ENCODE measurements around the gene MAP1LC3A. TPM values are rescaled to one million over a fixed set of nuclear protein-coding genes. Genes with fewer than 3 reads are reported as not detected.

MAP1LC3A gene
- total RNA-seq, 1 experiment from 2014 or later = not detected

GRCh38 chr20:34522969-34523871, 35.3 kb upstream of the MAP1LC3A start:
- Histone ChIP-seq H4K20me1 (ENCODE audit: insufficient read depth) (no peaks in the 10 kb centered on the region; the same call in 1 of the 2 replicates), H3K9ac (ENCODE audit: low read length) (no peak overlapping the region), H3K9me3 (ENCODE audit: control insufficient read depth in 1 of 2, insufficient read depth in 1 of 2, low read depth in 1 of 2, low read length in 2 of 2) (no peaks in the 10 kb centered on the region), H3K4me1 (ENCODE audit: control insufficient read depth in 1 of 2, insufficient read depth in 2 of 2, low read length in 2 of 2) (peaks cover 30 to 44% of the 10 kb centered on the region in 2 experiments), H3K36me3 (ENCODE audit: control insufficient read depth in 1 of 2, insufficient read depth in 2 of 2, low read length in 2 of 2) (peaks cover 9 to 11% of the 10 kb centered on the region in 2 experiments), H3K4me3 (replicated peaks in 1 of 2; ENCODE audit: low read depth in 1 of 2, low read length in 2 of 2) (no peak overlapping the region), H3K9me2 (ENCODE audit: insufficient read depth) (no peaks in the 10 kb centered on the region), H3K4me2 (ENCODE audit: low read length) (peak overlapping the region; percentile 5; the same call in 1 of the 2 replicates), H3K27ac (ENCODE audit: low read depth, low read length) (no peak overlapping the region), H3K79me2 (ENCODE audit: insufficient read depth, low read length) (peaks cover 81% of the 10 kb centered on the region), H2AFZ (ENCODE audit: low read depth, low read length, poor library complexity, severe bottlenecking) (no peak overlapping the region), H3K27me3 (ENCODE audit: insufficient read depth, low read length) (no peaks in the 10 kb centered on the region)
- ChIA-PET RAD21 (ENCODE audit: low non-redundant PET in 1 of 2, low total read pairs in 2 of 2, uncharacterized antibody in 2 of 2, unreplicated experiment in 2 of 2) (interaction anchor here (0.7 to 2.4 kb wide), 7 partner anchors 37 to 333 kb away, joined by 3 to 24 read pairs (median 6); no protein-coding TSS in a partner anchor), POLR2A (interaction anchor here (1.0 to 1.2 kb wide), 2 partner anchors 209 to 210 kb away, joined by 3 to 6 read pairs; no protein-coding TSS in a partner anchor), CTCF (interaction anchor here (0.6 to 6.0 kb wide), 12 partner anchors 15 to 332 kb away, joined by 3 to 127 read pairs (median 4); partner anchors contain the start of gene AHCY)
- no TSS peak for BruUV-seq (replicated peaks)
- intact Hi-C loops (cut with micrococcal nuclease) = loop anchor here (1.0 to 2.0 kb wide), 2 partner anchors 211 to 332 kb away; no protein-coding TSS in a partner anchor
- DNase-seq (ENCODE audit: low read depth, low spot score) (peak; percentile 42), ATAC-seq (peak; percentile 64)
- TF ChIP-seq MAX (IDR thresholded peaks at IDR 0.05) (no peak), RAD21 (IDR thresholded peaks at IDR 0.05; ENCODE audit: low read depth) (peak; percentile 90), YY1 (IDR thresholded peaks at IDR 0.05; ENCODE audit: extremely low read depth, insufficient replicate concordance, low read depth, low read length) (no peak), CTCF (IDR thresholded peaks at IDR 0.05 in 2 of 3, conservative IDR thresholded peaks at IDR 0.05 in 1 of 3; ENCODE audit: borderline replicate concordance in 1 of 3, insufficient read depth in 1 of 3, low read depth in 2 of 3, low read length in 2 of 3) (peak; percentile 83 to 84 (median 84)), TCF7L2 (IDR thresholded peaks at IDR 0.05; ENCODE audit: borderline replicate concordance, extremely low read depth, insufficient read depth, insufficient read length) (no peak), POLR2A (IDR thresholded peaks at IDR 0.05; ENCODE audit: borderline replicate concordance, extremely low read depth, insufficient read depth, insufficient read length) (no peak), JUND (IDR thresholded peaks at IDR 0.05) (no peak), CBX3 (IDR thresholded peaks at IDR 0.05; ENCODE audit: low read depth) (no peak), FOSL1 (IDR thresholded peaks at IDR 0.05; ENCODE audit: low read depth) (no peak)
